Dendritic cell treated with granulocyte-macrophage colony-stimulating factor and Interleukin-4, amounts not matched to agents 40 ng/mL and 50 ng/mL, for 4 days (primary cell): ENCODE results near the gene OXER1.

Experiments used
- H3K27ac Mint-ChIP-seq: one replicate; pipeline ENCODE4 v1.8.0; 2022; ENCODE audit warnings: mild to moderate bottlenecking, mixed read lengths
- H3K27me3 Mint-ChIP-seq: one replicate; pipeline ENCODE4 v1.8.0; 2022; ENCODE audit warnings: mild to moderate bottlenecking, mixed read lengths
- H3K36me3 Mint-ChIP-seq: one replicate; pipeline ENCODE4 v1.8.0; 2022; ENCODE audit warnings: low read depth, mixed read lengths
- H3K4me1 Mint-ChIP-seq: one replicate; pipeline ENCODE4 v1.8.0; 2022; ENCODE audit warnings: low read depth, mixed read lengths
- H3K4me3 Mint-ChIP-seq: one replicate; pipeline ENCODE4 v1.8.0; 2022; ENCODE audit warnings: mild to moderate bottlenecking, moderate library complexity, mixed read lengths
- H3K9me3 Mint-ChIP-seq: one replicate; pipeline ENCODE4 v1.8.0; 2022; ENCODE audit warnings: mixed read lengths
- intact Hi-C: fragments of 100-400 bp; cut with micrococcal nuclease; formaldehyde crosslinking; loops from one replicate; pipeline ENCODE4 v1.15.0; 2022

OXER1 gene

DNA sequence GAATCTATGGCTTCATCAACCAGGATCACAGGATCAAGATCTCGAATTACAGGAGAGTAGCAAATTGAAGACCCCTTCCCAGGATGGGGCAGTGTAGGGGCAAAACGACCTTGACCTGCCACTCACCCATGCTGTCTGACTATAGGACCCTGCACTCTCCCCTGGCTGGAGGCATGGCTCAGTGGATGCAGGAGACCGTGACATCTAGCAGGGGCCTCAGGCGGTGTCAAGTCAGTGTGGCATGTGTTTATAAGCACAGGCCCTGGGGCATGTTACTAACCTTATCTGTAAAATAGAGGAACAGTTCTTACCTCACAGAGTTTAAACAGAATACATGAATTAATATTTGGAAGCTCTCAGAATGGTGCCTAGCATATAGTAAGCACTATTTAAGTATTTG, 24.9 kb upstream of the OXER1 start:
- intact Hi-C loops, result no loop called here

DNA sequence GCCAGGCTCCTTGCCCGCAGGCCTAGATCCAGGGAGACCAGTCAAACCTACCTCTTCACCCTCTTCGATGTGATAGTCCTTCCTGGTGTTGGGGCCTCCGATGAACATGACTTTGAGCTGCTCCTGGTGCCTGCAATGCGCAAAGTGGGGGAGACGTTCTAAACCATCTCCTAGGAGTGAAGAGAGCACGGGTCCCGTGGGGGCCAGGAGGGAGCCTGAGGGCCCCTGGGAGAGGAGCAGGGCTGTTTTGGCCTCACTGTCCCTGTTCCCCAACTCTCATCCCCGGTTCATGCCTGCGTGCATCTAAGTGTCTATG, 24.5 kb upstream of the OXER1 start:
- intact Hi-C loops, result no loop called here
- Mint-ChIP-seq H3K4me3 (no peak overlapping the region), H3K27ac (peak overlapping the region; percentile 13), H3K27me3 (no peaks in the 10 kb centered on the region), H3K4me1 (peaks cover 27% of the 10 kb centered on the region), H3K9me3 (no peaks in the 10 kb centered on the region), H3K36me3 (peaks cover 50% of the 10 kb centered on the region)

More for the DNA sequence above, 24.9 kb upstream of the OXER1 start:
- Mint-ChIP-seq H3K4me1 (peaks cover 32% of the 10 kb centered on the region), H3K27ac (peak overlapping the region; percentile 13), H3K9me3 (no peaks in the 10 kb centered on the region), H3K27me3 (no peaks in the 10 kb centered on the region), H3K36me3 (peaks cover 50% of the 10 kb centered on the region), H3K4me3 (no peak overlapping the region)

DNA sequence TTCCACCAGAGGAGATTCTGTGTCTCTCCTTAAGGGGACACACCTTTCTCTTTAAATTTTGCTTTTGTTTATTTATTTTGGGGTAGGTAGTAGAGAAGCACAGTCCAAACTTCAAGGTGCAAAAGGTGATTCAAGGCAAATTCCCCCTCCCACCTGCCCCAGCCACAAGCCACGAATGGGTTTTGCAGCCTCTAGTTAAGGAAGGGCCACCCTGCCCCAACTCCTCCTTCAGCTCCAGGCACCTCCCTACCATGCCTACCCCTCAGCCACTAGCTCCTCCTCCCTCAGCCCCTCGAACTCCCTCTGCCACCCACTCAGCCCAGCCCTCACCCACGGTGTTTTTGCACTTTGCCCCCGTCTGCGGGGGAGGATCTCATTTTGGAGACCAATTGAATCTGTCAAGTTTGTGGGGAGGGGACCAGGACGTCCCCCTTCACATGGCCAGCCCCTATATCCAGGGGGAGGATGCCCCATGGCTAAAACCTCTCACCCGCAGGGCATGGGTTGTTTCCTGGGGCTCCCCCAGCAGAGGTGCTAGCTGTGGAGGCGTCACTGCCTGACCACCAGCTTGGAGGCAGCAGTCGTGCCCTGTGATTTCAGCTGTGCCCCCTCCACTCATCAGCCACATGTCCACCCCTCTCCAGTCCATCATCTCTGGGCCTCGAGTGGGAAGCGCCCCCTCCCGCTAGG, 24.0 kb upstream of the OXER1 start:
- peaks cover 50% of the 10 kb centered on the region for H3K36me3 Mint-ChIP-seq
- intact Hi-C loops, result no loop called here
- no peaks in the 10 kb centered on the region for H3K9me3 Mint-ChIP-seq
- no peak overlapping the region for H3K4me3 Mint-ChIP-seq
- H3K4me1 Mint-ChIP-seq, result peaks cover 23% of the 10 kb centered on the region
- H3K27me3 Mint-ChIP-seq, result no peaks in the 10 kb centered on the region
- peak overlapping the region; percentile 30 for H3K27ac Mint-ChIP-seq

- Mint-ChIP-seq H3K36me3 (peaks cover 50% of the 10 kb centered on the region), H3K27ac (no peak overlapping the region), H3K9me3 (no peaks in the 10 kb centered on the region), H3K27me3 (no peaks in the 10 kb centered on the region), H3K4me1 (peaks cover 23% of the 10 kb centered on the region), H3K4me3 (no peak overlapping the region)
- intact Hi-C loops, result no loop called here
Measured at GRCh38 chr2:42787424-42787787, 23.5 kb upstream of the OXER1 start.

GRCh38 chr2:42786561-42787345, 22.8 kb upstream of the OXER1 start:
- peaks cover 19% of the 10 kb centered on the region for H3K4me1 Mint-ChIP-seq
- no peaks in the 10 kb centered on the region for H3K27me3 Mint-ChIP-seq
- H3K4me3 Mint-ChIP-seq, result no peak overlapping the region
- no peaks in the 10 kb centered on the region for H3K9me3 Mint-ChIP-seq
- intact Hi-C loops, result no loop called here
- peaks cover 51% of the 10 kb centered on the region for H3K36me3 Mint-ChIP-seq
- no peak overlapping the region for H3K27ac Mint-ChIP-seq

- Mint-ChIP-seq H3K4me1 (no peaks in the 10 kb centered on the region), H3K9me3 (no peaks in the 10 kb centered on the region), H3K27me3 (no peaks in the 10 kb centered on the region), H3K4me3 (no peak overlapping the region), H3K36me3 (peaks cover 59% of the 10 kb centered on the region), H3K27ac (no peak overlapping the region)
- intact Hi-C loops, result no loop called here
Measured at GRCh38 chr2:42784204-42784880, 20.4 kb upstream of the OXER1 start.

DNA sequence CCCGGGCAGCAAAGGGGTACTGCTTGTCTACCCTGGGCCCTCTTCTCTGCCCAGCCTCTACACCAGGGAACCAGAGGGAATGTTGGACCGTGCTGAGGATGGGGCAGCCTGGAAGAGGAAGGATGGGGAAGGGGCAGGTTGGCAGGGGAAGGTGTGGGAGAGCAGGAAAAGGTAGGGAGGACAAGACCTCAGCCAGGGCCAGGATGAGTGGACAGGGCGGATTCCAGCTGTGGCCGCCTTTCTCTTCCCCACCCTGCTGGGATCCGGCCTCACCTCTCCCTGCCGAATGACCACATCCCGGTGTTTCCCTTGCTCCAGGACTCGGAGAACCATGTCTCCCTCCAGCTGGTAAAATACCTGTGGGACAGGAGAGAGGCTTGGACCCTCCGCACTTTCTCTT, 19.6 kb upstream of the OXER1 start:
- no peaks in the 10 kb centered on the region for H3K9me3 Mint-ChIP-seq
- no peaks in the 10 kb centered on the region for H3K4me1 Mint-ChIP-seq
- intact Hi-C loops, result no loop called here
- H3K4me3 Mint-ChIP-seq, result no peak overlapping the region
- no peak overlapping the region for H3K27ac Mint-ChIP-seq
- H3K27me3 Mint-ChIP-seq, result no peaks in the 10 kb centered on the region
- peaks cover 61% of the 10 kb centered on the region for H3K36me3 Mint-ChIP-seq

- Mint-ChIP-seq H3K27me3 (no peaks in the 10 kb centered on the region), H3K9me3 (no peaks in the 10 kb centered on the region), H3K4me1 (peaks cover 5% of the 10 kb centered on the region), H3K36me3 (peaks cover 55% of the 10 kb centered on the region), H3K27ac (no peak overlapping the region), H3K4me3 (no peak overlapping the region)
- intact Hi-C loops, result no loop called here
Measured at GRCh38 chr2:42781181-42781580, 17.2 kb upstream of the OXER1 start.

DNA sequence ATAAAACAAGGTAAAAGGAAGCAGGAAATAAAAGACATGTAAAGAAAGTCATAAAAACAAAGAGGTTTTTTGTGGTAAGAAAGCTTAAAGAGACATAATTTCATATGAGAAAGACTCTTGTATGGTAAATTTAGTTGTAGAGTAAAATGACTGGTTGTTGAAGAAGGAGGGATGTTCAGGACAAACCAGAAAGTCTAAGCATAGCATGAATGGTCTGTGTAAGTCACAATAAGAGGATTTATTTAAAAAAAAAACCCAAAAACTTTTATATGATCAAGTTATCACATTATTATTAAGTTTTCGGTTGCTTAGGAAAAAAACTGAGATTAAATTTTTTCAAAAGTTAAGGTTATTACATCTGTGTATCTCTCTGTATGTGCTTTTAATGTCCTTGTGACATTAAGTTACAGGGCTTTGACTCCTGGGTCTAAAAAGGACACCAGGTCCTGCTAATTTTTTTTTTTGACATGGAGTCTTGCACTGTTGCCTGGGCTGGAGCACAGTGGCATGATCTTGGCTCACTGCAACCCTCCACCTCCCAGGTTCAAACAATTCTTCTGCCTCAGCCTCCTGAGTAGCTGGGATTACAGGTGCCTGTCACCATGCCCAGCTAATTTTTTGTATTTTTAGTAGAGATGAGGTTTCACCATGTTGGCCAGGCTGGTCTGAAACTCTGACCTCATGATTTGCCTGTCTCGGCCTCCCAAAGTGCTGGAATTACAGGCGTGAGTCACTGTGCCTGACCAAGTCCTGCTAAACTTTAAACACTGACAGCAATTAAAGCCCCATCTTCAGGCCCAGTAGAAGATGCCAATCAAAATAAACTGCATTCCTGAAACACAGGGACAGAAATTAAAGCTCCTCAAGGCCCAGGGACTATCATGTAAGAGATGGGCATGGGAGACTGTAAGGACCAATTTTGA, 14.2 kb upstream of the OXER1 start:
- no peaks in the 10 kb centered on the region for H3K9me3 Mint-ChIP-seq
- peaks cover 51% of the 10 kb centered on the region for H3K36me3 Mint-ChIP-seq
- H3K27me3 Mint-ChIP-seq, result no peaks in the 10 kb centered on the region
- no peak overlapping the region for H3K4me3 Mint-ChIP-seq
- no peak overlapping the region for H3K27ac Mint-ChIP-seq
- peaks cover 12% of the 10 kb centered on the region for H3K4me1 Mint-ChIP-seq
- intact Hi-C loops, result loop anchor here (10.0 kb wide), 1 partner anchor 63 kb away; no protein-coding TSS in a partner anchor

DNA sequence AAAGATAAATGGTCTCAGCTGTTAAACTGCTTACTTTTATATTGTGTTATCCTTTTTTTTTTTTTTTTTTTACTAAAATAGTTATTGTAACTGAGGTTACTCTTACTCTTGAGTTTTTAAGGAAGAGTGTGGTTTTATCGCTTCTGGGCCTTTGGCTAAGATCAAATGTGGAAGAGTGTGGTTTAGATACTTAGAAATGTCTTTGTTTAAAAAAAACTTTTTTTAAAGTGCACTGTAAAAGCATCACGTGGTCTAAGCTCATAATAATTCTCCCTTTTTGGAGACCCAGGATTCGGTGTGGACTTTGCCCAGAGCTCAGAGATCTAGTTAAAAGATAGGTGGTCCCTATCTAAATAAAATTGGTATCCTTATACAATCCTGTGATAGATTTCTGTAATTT, 11.9 kb upstream of the OXER1 start:
- Mint-ChIP-seq H3K9me3 (no peaks in the 10 kb centered on the region), H3K4me3 (no peak overlapping the region), H3K27ac (no peak overlapping the region), H3K4me1 (peaks cover 12% of the 10 kb centered on the region), H3K36me3 (peaks cover 29% of the 10 kb centered on the region), H3K27me3 (no peaks in the 10 kb centered on the region)
- intact Hi-C loops, result loop anchor here (10.0 kb wide), 1 partner anchor 61 kb away; no protein-coding TSS in a partner anchor

- Mint-ChIP-seq H3K4me3 (no peak overlapping the region), H3K9me3 (no peaks in the 10 kb centered on the region), H3K36me3 (peaks cover 22% of the 10 kb centered on the region), H3K27me3 (no peaks in the 10 kb centered on the region), H3K4me1 (peaks cover 19% of the 10 kb centered on the region), H3K27ac (no peak overlapping the region)
- intact Hi-C loops, result loop anchor here (10.0 kb wide), 1 partner anchor 60 kb away; no protein-coding TSS in a partner anchor
Measured at GRCh38 chr2:42775186-42775585, 11.3 kb upstream of the OXER1 start.

DNA sequence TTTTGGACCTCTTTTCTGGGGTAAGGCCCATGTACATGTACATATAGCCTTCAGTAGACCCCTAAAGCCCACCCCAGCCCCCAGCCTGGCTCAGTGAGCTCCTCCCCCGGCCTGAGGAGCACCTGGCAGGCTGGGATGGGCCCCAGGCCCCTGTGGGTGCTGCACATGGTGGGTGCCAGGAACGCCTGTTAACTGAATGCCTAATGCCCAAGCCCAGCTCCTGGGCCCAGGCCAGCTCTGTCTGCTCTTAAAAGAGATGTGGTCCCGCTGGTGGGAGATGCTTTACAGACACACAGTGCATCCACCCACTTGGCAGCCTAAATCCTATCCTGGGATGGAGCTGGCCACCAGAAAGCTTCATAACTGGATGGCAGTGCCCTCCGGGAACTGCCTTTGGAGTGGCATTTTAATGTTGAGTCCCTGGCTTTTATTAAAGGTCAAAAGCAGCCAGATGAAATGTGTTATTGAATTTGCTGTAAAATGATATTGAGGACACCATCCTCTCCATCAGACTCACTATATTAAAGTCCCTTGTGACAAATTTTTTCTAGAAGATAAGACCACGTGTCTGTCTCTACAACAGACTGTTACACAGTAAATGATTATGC, 7.7 kb upstream of the OXER1 start:
- Mint-ChIP-seq H3K9me3 (no peaks in the 10 kb centered on the region), H3K27me3 (peaks cover 4% of the 10 kb centered on the region)

More for the DNA sequence above, 7.7 kb upstream of the OXER1 start:
- Mint-ChIP-seq H3K27ac (no peak overlapping the region), H3K4me1 (peaks cover 24% of the 10 kb centered on the region), H3K36me3 (peaks cover 21% of the 10 kb centered on the region), H3K4me3 (no peak overlapping the region)
- intact Hi-C loops, result loop anchor here (10.0 kb wide), 1 partner anchor 57 kb away; no protein-coding TSS in a partner anchor
